Panc1 (cell line): ENCODE data around the gene SENP1. TPM values are rescaled to one million over a fixed set of nuclear protein-coding genes. Genes with fewer than 3 reads are reported as not detected.

Experiments
- ATAC-seq: fragments of 200-7000 bp; cut with Tn5 transposase; 2 replicates; pipeline ENCODE4 v1.9.1; 2020; ENCODE audit warnings: mild to moderate bottlenecking, moderate library complexity
- BruUV-seq: library from RNA; stranded (reverse); fragments of 400-500 nt; replicated peaks from 2 replicates; lab custom pipeline; 2021; lab: Mats Ljungman, UMichigan
- CTCF ChIA-PET: fragments of 300-600 bp; sonication (Branson Sonifier 250); formaldehyde crosslinking; loops from one replicate; lab custom pipeline; 2022; ENCODE audit warnings: antibody characterized with exemption; lab: Charles Lee
- POLR2A ChIA-PET: fragments of 300-600 bp; sonication (Branson Sonifier 250); formaldehyde crosslinking; loops from one replicate; lab custom pipeline; 2022; ENCODE audit warnings: antibody characterized with exemption; lab: Charles Lee
- DNase-seq: peaks from one replicate; pipeline ENCODE4 v3.0.0-alpha.2; 2010; ENCODE audit warnings: low read depth, low spot score
- H3K27ac ChIP-seq: 2 replicates; pipeline ENCODE4 v1.5.1; 2011; ENCODE audit warnings: mild to moderate bottlenecking, low read length, inconsistent platforms
- H3K27me3 ChIP-seq: fragments of 200-500 bp; sonication (Bioruptor generic); 2 replicates; pipeline ENCODE4 v1.6.0; 2014; ENCODE audit warnings: low read length, inconsistent platforms; ENCODE audit not compliant: control insufficient read depth, insufficient read depth
- H3K36me3 ChIP-seq: fragments of 200-500 bp; sonication (Bioruptor generic); 2 replicates; pipeline ENCODE4 v1.5.1; 2014; ENCODE audit warnings: inconsistent platforms, mild to moderate bottlenecking, low read length, moderate library complexity; ENCODE audit not compliant: control insufficient read depth, insufficient read depth
- H3K4me1 ChIP-seq: 2 replicates; pipeline ENCODE4 v1.5.1; 2011; ENCODE audit warnings: inconsistent platforms, mild to moderate bottlenecking, low read length, moderate library complexity; ENCODE audit not compliant: control insufficient read depth, insufficient read depth
- H3K4me3 ChIP-seq, 2 experiments: 2 replicates each; pipeline ENCODE4 v1.5.1; 2011 to 2012; ENCODE audit warnings: low read depth in 2 of 2, low read length in 2 of 2, mild to moderate bottlenecking in 2 of 2, inconsistent platforms in 1 of 2, moderate library complexity in 1 of 2
- H3K9me3 ChIP-seq: fragments of 200-500 bp; sonication (Bioruptor generic); 2 replicates; pipeline ENCODE4 v1.5.1; 2014; ENCODE audit warnings: low read depth, mild to moderate bottlenecking, inconsistent platforms, low read length, moderate library complexity; ENCODE audit not compliant: control insufficient read depth, insufficient read depth
- POLR2AphosphoS5 ChIP-seq: IDR thresholded peaks from 2 replicates; pipeline ENCODE4 v1.6.1; 2012; ENCODE audit warnings: mild to moderate bottlenecking, low read depth, low read length, moderate library complexity
- SIN3A ChIP-seq: IDR thresholded peaks from 2 replicates; pipeline ENCODE4 v1.6.1; 2012; ENCODE audit warnings: low read depth, mild to moderate bottlenecking, low read length, moderate library complexity, borderline replicate concordance; ENCODE audit not compliant: insufficient read depth
- TCF7L2 ChIP-seq: IDR thresholded peaks from 2 replicates; pipeline ENCODE4 v1.6.1; 2011; ENCODE audit warnings: mild to moderate bottlenecking, low read depth, low read length, inconsistent platforms
- in situ Hi-C: cut with HindIII; loops from 2 replicates; pipeline ENCODE4 v1.10.0; 2016; ENCODE audit warnings: low sequenced_read_pairs, low pct_unique_long_range_greater_than_20kb
- intact Hi-C: fragments of 100-400 bp; cut with micrococcal nuclease; formaldehyde crosslinking; loops from one replicate; pipeline ENCODE4 v1.10.0; 2022; ENCODE audit not compliant: unreplicated experiment
- total RNA-seq: library from RNA; stranded (reverse); gene quantifications from one replicate; pipeline ENCODE4 v1.2.1, GENCODE V29; 2021; ENCODE audit not compliant: unreplicated experiment
- TF ChIP-seq, protein P1 (sequence below): fragments of 450-650 bp; IDR thresholded peaks from 2 replicates; pipeline ENCODE4 v1.5.1; 2017; ENCODE audit warnings: mild to moderate bottlenecking
- TF ChIP-seq, protein P2 (sequence below), 2 experiments: IDR thresholded peaks; 2 replicates each; pipeline ENCODE4 v1.6.1; 2011 to 2012; ENCODE audit warnings: low read depth in 2 of 2, control low read depth in 1 of 2, low read length in 1 of 2, mild to moderate bottlenecking in 1 of 2, moderate library complexity in 1 of 2; ENCODE audit not compliant: insufficient read depth in 1 of 2

Gene SENP1
- total RNA-seq, 1 experiment from 2014 or later: 35.2 TPM

DNA sequence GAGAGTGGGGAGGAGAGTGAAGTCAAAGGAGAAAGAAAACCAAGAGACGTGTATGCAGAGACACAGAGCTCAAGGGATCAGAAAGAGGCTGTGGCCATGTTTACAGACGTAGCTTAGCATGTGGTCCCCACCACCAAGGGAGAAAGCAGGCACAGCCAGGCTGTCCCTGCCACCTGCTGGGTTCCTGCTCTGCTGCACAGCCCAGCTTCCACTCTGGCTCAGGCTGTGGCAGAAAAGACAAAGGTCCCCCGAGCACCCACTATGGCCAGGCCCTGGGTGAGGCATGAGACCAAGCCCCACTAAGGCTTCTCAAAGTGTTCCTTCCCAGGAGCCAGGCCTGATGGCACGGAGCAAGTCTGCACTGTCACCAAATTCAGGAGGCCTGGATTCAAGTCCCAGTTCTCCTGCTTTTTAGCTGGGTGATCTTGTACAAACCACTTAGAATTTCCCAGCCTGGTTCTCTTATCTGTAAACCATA lies 75.7 kb downstream of the SENP1 start:
- Histone ChIP-seq H3K4me3 (no peak overlapping the region), H3K27me3 (no peaks in the 10 kb centered on the region), H3K9me3 (no peaks in the 10 kb centered on the region), H3K4me1 (peaks cover 11% of the 10 kb centered on the region; the same call in 1 of the 2 replicates), H3K36me3 (no peaks in the 10 kb centered on the region), H3K27ac (no peak overlapping the region)
- no peak; the same call in 1 of the 2 replicates for ATAC-seq
- intact Hi-C loops (no loop called here), in situ Hi-C loops (no loop called here)
- no peak for DNase-seq
- ChIA-PET POLR2A (interaction anchor here (0.6 kb wide), 1 partner anchor 652 kb away, joined by 3 read pairs; no protein-coding TSS in a partner anchor), CTCF (interaction anchor here (0.6 kb wide), 1 partner anchor 701 kb away, joined by 3 read pairs; no protein-coding TSS in a partner anchor)
- no TSS peak for BruUV-seq
- TF ChIP-seq TCF7L2 (no peak), POLR2AphosphoS5 (no peak), SIN3A (no peak)
- TF ChIP-seq, protein P1, sequence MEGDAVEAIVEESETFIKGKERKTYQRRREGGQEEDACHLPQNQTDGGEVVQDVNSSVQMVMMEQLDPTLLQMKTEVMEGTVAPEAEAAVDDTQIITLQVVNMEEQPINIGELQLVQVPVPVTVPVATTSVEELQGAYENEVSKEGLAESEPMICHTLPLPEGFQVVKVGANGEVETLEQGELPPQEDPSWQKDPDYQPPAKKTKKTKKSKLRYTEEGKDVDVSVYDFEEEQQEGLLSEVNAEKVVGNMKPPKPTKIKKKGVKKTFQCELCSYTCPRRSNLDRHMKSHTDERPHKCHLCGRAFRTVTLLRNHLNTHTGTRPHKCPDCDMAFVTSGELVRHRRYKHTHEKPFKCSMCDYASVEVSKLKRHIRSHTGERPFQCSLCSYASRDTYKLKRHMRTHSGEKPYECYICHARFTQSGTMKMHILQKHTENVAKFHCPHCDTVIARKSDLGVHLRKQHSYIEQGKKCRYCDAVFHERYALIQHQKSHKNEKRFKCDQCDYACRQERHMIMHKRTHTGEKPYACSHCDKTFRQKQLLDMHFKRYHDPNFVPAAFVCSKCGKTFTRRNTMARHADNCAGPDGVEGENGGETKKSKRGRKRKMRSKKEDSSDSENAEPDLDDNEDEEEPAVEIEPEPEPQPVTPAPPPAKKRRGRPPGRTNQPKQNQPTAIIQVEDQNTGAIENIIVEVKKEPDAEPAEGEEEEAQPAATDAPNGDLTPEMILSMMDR: no peak

DNA sequence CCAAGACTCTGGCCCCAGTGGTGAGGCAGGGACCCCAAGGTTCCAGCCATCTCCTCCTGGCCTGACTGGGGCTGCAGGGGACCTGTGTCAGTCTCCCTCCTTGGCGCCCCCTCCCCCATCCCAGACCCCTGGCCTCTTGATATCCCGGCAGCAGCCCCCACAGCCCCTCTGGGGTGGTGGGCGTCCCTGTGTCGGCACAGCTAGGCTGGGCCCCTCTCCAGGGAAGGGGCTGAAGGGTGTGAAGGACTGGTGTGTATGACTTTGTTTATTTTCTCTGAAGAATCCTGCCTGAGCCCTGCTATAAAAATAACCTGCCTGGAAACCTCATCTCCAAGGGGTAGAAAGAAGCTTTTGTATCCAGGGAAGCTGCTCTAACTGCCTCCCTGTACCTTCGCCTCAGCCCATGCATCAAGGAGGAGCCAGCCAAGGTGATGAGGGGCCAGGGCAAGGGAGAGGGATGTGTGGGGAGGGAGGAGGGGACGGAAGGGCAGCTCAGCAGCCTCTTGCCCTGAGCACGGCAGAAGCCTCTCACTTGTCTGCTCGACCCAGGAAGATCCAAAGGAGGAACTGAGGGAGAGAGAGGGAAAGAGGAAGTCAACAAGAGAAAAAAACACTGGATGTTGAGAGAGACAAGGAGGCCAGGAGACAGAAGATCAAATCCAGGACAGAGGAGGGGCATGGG lies 76.2 kb downstream of the SENP1 start:
- BruUV-seq: no TSS peak

More for the DNA sequence above, 76.2 kb downstream of the SENP1 start:
- intact Hi-C loops (no loop called here), in situ Hi-C loops (no loop called here)
- Histone ChIP-seq H3K36me3 (no peaks in the 10 kb centered on the region), H3K9me3 (no peaks in the 10 kb centered on the region), H3K4me3 (no peak overlapping the region), H3K27ac (no peak overlapping the region), H3K4me1 (peaks cover 16% of the 10 kb centered on the region), H3K27me3 (no peaks in the 10 kb centered on the region)
- POLR2A ChIA-PET: interaction anchor here (0.9 kb wide), 1 partner anchor 12 kb away, joined by 3 read pairs; no protein-coding TSS in a partner anchor
- CTCF ChIA-PET: no interaction called here
- ATAC-seq (peak; percentile 10; the same call in 1 of the 2 replicates), DNase-seq (no peak)
- TF ChIP-seq POLR2AphosphoS5: no peak
- no peak for TF ChIP-seq TCF7L2
- TF ChIP-seq, protein P2, sequence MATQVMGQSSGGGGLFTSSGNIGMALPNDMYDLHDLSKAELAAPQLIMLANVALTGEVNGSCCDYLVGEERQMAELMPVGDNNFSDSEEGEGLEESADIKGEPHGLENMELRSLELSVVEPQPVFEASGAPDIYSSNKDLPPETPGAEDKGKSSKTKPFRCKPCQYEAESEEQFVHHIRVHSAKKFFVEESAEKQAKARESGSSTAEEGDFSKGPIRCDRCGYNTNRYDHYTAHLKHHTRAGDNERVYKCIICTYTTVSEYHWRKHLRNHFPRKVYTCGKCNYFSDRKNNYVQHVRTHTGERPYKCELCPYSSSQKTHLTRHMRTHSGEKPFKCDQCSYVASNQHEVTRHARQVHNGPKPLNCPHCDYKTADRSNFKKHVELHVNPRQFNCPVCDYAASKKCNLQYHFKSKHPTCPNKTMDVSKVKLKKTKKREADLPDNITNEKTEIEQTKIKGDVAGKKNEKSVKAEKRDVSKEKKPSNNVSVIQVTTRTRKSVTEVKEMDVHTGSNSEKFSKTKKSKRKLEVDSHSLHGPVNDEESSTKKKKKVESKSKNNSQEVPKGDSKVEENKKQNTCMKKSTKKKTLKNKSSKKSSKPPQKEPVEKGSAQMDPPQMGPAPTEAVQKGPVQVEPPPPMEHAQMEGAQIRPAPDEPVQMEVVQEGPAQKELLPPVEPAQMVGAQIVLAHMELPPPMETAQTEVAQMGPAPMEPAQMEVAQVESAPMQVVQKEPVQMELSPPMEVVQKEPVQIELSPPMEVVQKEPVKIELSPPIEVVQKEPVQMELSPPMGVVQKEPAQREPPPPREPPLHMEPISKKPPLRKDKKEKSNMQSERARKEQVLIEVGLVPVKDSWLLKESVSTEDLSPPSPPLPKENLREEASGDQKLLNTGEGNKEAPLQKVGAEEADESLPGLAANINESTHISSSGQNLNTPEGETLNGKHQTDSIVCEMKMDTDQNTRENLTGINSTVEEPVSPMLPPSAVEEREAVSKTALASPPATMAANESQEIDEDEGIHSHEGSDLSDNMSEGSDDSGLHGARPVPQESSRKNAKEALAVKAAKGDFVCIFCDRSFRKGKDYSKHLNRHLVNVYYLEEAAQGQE (IDR thresholded peaks at IDR 0.05; ENCODE audit: insufficient read depth in 1 of 2, low read depth in 2 of 2, low read length in 1 of 2): no peak
- TF ChIP-seq SIN3A: no peak
- TF ChIP-seq, protein P1: no peak
